HG03565 (cell line): ENCODE results near the gene INS.

ENCODE experiments used
- ATAC-seq: cut with Tn5 transposase; IDR thresholded peaks from one replicate; pipeline ENCODE4 v1.9.1; 2021; ENCODE audit warnings: mild to moderate bottlenecking, moderate library complexity; ENCODE audit not compliant: unreplicated experiment

The INS gene

DNA sequence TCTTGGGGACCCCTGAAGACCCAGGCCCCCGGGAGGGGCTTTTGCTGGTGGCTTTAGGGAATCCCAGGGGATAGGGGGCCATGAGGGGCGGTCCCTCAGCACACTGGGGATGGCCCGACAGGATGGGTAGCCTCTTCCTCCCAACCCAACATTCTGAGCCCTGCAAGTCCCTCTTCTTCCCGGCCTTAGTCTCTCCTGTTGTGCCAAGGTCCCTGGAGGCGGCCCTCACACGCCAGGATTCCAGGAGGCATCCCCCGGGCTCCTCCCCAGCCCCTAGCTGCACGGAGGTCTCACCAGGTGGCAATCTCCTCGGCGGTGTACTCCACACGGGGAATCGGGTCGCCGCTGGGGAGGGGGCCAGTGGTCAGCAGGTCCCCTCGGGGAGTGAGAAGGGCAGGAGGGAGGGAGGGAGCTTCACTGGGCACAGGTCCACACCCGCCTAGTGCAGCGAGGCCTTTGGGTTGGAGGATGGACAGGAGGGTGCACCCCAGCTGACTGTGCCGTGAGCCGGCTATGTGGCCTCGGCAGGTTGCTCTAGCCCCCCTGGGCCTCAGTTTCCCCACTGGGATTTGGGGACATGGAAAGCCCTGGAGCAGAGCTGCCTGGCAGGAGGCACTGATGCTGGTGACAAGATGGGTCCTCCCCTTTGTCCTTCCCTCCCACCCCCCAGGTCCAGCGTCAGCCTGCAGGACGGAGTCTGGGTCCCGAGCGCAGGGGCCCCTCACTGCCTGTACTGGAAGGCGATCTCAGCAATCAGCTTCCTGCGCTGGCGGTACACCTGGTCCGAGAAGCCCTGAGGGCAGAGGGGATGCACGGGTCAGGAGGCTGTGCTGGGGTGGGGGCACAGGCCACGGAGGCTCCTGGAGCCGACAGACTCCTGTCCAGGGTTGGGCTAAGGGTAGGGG, 6.4 kb upstream of the INS start:
- no peak for ATAC-seq

DNA sequence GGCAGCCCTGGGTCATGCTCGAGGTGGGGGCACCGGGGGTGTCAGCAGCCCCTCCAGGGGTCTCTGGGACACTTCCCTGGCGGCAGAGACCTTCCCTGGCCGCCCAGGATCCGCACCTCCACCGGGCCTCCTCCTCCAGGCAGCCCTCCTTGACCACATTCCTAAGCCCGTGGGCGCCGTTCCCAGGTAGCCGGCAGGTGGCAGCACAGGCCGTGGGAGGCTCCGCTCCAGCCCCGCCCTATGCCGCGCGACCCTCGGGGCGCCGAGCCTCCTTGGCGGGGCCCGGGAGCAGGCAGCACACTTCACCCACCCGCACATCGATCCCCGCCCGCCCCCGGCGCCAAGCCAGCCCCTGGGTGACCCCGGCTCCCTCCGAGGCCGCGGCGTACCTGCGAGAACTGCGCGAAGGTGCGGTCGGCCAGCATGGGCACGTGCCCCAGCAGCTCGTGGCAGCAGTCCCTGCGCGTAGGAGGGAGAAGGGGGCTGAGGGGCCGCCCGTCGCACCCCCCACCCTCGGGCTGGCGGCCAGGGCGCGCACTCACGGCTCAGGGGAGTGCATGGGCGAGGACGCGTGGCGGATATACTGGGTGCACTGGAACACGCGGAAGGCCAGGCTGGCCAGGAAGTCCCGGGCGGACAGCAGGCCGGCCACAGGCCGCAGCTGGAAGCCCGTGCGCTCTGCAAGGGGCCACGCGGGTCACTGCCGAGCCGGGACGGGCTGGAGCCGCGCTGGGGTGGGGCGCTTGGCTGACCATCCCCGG, 5.3 kb upstream of the INS start:
- no peak for ATAC-seq

DNA sequence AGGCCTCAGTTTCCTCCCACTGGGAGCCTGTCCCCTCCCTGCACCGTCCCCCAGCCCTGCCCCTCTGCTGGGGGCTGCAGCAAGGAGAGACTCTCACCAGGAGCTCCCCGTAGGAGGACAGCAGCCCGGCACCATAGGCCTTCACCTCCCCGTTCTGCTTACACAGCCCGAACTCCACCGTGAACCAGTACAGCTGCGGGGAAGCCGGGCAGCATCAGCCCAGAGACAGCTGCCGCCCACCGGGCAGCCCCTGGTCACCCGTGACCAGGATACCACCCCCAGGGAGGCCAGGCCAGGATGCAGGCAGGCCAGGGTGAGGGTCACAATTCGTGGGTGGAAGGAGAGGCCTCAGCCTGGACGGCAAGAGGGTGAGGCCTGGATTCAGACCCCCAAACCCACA, 4.6 kb upstream of the INS start:
- ATAC-seq, result no peak

DNA sequence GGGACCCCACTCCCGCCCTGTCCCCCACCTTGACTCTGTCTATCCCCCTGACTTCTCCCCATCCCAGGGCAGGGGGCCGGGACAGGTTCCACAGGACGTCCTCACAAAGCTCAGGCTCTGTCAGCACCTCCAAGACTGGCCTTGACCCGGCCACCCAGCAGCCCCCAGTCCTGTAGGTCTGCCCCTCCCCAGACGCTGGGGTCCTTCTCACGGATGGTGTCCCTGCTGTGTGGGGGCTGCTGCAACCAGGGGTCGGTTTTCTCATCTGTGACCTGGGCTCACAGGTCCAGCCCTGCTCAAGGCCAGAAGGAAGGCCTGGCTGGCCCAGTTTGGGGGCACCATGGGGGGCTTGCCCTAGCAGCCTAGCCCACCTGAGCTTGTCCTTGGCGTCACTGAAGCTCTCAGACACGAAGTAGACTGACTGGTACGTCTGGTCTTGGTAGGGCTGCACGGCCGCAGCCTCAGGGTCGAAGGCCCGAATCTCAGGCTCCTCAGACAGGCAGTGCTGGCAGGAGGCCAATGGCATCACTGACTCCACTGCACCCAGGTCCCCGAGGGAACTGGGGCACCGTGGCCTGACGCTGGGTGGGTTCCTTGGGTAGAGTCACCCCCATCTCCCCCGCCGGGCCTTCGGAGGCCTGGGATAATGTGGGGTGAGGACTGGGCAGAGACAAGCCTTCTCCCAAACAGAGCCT, 4.0 kb upstream of the INS start:
- no peak for ATAC-seq

DNA sequence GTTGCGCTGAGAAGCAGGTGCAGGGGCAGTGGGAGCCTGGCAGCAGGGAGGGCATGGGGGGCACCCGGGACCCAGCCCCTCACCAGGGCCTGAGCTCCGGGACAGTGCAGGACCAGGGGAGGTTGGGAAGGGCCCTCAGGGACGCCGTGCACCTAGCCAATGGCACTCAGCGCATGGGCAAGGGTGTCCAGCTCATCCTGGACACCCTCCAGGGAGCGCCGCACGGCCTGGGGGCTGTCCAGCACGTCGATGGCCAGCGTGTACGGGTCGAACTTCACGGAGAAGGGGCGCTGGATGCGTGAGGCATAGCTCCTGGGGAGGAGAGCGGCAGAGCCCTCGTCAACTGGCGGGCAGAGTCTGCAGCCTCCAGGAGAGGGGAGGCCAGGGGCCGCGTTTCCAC, 3.1 kb upstream of the INS start:
- ATAC-seq, result no peak

DNA sequence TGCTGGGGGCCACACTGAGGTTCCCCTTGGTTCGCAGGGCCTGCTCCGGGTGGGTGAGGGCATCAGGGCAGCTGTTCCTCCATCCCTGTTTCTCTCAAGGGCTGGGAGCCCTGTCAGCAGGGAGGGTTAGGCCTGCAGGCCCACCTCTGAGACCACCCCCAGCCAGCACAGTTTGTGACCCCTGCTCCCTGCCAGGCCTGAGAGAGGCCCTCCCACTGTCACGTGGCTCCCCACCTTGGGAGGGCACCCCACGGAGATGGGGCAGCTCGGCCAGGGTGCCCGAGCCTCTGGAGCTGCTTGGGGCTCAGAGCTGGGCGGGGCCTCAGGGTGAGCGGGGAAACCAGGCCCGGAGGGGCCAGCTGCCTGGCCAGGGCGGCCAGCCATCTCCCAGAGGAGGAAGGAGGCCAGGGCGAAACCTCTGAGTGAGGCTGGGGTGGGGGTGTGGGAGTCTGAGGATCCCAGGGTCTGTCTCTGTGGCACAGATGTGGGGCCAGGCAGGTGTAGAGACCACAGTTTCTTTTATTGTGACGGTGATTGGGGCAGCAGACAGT, 2.5 kb upstream of the INS start:
- ATAC-seq, result no peak

DNA sequence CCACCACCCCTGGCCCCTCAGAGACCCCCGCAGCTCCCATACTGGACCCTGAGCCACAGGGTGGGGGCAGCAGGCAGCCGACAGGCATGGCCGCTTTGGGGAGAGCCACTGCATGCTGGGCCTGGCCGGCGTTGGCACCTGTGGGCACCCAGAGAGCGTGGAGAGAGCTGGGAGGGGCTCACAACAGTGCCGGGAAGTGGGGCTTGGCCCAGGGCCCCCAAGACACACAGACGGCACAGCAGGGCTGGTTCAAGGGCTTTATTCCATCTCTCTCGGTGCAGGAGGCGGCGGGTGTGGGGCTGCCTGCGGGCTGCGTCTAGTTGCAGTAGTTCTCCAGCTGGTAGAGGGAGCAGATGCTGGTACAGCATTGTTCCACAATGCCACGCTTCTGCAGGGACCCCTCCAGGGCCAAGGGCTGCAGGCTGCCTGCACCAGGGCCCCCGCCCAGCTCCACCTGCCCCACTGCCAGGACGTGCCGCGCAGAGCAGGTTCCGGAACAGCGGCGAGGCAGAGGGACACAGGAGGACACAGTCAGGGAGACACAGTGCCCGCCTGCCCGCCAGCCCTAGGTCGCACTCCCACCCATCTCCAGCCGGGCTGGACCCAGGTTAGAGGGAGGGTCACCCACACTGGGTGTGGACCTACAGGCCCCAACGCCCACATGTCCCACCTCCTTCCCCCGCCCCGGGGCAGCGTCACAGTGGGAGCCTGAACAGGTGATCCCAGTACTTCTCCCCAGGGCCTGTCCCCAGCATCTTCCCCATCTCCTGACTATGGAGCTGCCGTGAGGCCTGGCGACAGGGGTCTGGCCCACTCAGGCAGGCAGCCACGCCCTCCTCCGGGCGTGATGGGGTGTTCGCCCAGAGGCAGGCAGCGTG, 1.2 kb downstream of the INS start:
- ATAC-seq, result no peak

DNA sequence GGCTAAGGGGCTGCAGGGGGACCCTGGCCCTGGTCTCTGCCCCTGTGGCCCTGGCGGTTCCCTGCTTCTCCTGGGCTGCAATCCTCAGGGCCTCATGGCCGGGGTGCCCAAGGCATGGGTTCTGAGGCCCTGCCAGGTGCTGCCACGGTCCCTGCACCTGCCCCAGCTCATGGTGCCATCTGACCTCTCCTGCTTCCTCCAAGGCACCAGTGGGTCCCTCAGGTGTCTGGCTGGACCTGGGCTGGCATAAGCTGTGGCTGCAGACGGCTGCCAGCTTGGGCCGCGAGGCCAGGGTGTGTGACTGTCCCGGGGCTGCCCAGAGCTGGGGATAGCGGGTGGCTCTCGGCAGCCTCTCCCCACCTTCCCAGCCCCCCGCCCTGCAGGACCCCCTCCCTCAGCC, 2.0 kb downstream of the INS start:
- ATAC-seq, result no peak

DNA sequence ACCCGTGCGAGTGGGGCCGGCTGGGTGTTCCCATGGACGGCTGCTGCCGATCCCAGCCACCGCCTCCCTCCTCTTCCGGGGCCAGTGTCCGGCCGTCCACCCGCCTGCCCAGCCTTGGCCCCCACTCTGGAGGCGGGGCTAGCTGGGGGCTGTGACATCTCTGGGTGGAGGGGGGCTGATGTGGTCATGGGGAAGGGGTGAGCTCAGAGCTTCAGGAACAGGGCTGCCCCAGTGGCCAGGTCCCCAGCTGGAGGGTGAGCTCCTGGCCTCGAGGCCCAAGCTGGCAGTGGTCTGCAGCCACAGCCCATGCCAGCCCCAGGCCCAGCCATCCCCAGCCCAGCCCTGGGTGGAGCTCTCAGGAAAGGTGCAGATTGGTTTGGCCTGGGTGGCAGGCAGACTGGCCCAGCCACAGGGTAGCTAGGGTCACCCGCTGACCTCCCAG, 2.7 kb downstream of the INS start:
- ATAC-seq, result no peak

DNA sequence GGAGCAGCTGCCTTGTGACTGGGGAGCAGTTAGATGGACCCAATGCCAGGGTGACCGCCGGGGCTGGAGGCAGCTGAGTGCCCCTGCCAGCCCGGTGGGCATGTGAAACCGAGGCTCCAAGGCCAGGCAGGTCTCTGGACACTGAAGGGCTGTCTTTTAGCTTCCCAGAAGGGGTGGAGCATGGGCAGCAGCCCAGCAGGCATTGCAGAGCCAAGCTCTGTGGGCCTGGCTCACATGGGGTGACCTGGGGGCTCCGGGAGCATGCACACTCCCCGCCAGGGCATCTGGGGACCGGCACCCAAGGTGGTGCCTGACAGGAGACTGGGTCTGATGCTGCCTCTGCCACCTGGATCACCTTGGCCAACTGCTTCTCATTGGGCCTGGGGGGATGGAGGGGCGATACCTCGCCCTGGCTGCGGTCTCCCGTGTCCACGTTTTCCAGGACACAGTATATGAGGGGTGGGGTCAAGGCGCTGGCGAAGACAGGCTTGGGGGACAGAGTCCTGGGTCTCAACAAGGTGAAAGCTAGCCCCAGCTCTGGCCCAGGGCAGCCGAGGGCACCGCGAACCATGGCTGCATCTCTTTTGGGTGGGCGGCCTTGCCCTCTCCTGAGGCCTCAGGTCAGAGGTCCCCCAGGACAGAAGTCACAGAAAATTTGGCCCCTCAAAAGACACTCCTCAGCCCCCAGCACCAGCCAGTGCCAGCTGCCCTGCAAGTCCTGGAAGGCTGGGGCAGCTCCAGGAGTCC, 3.5 kb downstream of the INS start:
- ATAC-seq, result no peak

DNA sequence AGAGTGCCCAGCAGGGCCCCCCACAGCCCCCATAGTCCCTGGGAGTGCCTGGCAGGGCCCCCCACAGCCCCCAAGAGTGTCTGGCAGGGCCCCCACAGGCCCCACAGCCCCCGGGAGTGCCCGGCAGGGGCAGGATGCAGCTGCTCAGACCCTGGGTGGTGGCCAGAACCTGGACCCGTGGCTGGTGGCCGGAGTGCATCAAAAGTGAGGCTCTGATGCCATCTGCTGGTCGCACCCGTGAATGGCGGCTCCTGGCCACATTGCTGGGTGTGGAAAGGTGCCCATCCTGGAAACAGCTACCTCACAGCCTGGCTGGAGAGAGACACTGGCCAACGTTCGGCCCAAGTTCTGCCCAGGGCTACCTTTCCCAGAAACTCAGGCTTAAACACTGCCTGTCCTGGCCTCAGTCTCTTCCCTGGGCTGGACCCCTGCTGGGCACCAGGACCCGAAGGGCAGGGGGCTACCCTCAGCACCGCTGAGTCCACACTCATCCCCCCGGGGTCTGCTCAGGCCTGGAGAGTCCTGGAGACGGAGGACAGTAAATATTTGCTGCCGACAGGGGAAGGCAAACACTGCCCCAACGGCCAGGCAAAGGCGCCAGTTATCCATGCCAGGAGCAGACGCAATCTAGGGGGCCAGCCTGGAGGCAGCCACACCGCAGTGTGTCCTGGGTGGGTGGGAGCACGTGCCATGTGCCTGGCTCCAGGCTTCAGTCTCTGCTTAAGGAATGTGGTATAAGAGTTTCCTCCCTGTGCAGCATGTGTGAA, 4.4 kb downstream of the INS start:
- no peak for ATAC-seq

DNA sequence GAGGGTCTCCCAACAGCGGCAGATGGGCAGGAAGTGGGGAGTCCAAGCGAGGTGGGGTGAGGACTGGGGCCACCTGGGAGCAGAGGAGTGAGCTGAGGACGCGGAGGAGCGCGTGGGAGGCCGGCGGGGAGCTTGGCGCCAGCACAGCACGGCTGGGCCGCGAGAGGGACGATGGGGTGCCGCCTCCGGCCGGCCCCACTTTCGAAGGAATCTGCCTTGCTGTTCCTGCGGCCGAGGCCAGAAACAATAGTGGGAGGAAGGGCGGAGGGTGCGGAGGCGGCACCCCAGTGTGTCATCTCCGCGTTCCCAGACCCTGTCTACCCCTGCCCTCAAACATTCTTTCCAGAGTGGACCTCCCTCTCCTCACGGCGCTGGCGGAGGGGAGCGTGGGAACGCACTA, 5.5 kb downstream of the INS start:
- ATAC-seq, result no peak

DNA sequence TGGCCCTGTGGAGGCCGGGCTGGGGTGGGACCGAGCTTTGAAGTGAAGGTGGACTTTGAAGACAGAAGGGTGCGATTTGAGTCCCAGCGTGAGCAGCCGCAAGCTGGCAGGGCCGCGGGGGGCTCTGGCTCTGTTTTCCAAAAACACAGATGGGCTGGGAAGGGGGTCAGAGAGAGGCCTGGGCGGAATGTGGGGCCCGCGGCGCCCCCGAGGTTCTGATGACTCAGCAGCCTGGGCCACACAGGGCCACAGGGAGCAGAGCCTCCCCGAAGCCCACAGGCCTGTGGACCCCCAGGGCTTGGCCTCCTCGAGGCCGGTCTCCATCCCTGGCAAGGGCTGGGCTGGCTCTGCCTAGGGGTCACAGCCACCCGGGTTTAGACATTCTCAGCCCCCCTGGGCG, 6.1 kb downstream of the INS start:
- ATAC-seq, result no peak

DNA sequence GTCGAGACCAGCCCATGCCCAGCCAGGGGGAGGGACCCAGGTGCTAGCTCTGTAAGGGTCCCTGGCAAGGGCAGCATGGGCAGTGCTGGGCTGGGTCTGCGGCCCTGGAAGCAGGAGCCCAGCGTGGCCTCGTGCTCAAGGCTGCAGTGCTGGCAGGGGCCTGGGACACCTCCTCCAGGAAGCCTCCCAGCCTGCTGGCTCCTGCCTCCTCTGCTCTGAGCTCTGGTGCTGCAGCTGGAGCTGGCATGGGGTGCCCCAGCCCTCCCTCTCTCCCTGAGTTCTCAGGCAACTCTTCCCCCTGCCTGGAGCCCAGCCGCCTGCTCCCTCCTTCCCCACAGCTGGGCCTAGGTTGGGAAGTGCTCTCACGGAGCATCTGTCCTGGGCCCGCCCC, 6.8 kb downstream of the INS start:
- ATAC-seq, result no peak

DNA sequence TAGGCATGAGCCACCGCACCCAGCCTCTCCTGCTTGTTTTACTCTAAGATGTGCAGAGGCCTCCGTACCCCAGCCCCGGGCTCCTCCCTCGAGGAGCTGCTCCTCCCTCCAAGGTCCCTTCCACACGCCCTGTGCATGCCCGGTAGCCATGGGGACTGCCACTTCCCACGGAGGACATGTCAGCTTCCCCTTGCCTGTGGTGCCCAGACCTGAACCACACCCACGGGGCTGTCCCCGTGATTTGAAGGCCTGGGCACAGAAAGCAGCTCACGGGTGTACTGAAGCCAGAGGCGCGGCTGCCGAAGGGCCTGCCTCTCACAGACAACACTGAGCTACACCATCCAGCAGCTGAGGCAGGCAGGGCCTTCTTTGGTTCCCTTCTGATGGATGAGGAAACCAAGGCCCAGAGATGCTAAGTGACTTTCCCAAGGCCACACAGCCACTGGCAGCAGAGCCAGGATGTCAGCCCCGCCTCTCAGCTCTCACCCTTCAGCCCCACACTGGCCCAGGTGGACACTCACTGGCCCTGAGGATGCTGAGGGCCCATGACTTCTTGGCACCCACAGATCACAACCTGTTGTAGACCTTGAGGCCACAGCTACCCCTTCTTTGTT, 7.3 kb downstream of the INS start:
- ATAC-seq, result no peak

DNA sequence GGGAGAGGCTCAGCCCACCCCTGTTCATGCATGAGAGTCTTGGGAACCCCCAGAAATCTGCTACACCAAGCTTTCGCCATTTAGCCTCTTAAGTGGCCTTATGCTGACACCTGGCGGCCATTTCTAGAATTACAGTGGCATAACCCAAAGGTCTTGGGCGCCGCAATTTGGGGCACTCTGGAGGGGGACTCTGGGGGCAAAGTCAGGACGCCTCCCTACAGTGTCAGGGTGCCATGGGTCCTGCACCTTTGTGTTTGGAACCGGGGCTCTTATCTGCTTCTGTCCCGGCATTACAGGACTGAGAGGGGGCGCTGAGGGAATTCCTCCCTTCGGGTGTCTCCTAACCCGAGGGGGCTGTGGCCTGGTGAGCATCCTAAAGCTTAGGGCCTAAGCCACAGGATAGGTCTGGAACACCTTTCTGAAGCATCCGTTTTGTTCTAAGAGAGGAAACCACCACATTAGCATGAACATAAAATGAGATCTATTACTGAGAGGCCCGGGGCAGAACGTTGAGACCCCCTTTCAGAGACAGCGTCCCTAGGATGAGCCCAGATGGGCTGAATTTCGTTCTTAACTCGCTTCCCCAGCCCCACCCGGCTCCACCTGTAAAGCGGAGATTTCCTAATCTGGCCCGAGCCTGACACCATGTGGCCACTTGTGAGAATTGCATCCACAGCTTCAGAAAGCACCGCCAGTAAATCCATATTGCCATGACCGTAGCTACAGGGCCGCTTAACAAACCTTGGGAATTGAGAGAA, 9.3 kb downstream of the INS start:
- no peak for ATAC-seq

DNA sequence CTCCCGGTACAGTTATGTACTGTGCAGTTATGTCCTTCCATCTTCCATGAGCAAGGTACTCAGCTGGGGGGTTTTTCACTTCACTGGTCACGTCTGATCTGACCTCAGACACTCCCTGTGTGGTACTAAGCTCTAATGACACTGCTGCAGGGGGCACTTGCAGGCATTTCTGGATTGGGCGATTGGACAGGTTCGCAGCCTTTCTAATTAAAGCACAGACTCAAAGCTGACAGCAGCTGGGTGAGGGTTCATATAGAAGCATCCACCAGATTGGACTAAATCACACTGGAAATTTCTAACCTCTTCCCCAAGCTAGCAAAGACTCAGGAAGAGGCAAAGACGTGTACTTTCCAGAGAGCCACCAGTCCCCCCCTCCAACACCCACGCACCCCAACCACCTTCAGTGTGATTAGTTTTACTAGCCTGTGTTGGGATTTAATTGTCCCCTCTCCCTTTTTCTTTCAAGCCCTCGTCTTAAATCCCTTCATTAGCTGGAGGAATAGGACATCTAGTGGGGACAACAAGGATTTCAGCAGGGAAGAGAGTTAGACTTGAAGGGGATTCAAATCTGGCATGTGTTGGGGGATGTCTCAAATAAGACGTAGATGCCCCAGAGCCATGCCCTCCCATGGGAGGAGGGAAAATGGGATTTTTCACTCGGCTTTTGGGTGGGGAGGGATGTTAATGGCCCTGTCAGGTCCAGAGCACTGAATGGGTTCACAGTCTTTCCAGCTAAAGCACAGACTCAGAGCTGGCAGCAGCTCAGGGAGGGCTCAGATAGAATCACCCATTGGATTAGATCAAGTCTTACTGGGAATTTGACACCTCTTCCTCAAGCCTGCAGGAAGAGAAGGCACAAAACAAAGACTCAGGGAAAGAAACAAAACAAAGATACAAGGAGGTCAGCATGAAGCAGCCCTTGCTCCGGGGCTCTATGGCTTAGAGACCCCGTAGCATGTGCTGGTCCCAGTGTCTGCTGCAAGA, 10.9 kb downstream of the INS start:
- ATAC-seq, result no peak
